Dermis microvascular lymphatic vessel endothelial cell (primary cell): ENCODE measurements around the gene SLC39A11. TPM values are rescaled to one million over a fixed set of nuclear protein-coding genes. Genes with fewer than 3 reads are reported as not detected.
A peak's percentile ranks its signal among the peaks of the same experiment; 100 is the strongest.
"Not testable (repeated sequence)": the region's sequence is repeated elsewhere in the genome, so short reads cannot be mapped to it uniquely, and the experiment has no call there.

Experiments used
- DNase-seq, 2 donors: peaks; one replicate each; pipeline versions ENCODE4 v3.0.0 to v3.0.0-alpha.2; 2010; ENCODE audit warnings: low read depth in 2 of 2
- total RNA-seq: library from RNA; depleted of rRNA; stranded (reverse); fragments of >200 nt; gene quantifications from 2 replicates; pipeline ENCODE4 v1.2.1, GENCODE V29; 2014

SLC39A11 gene
- total RNA-seq, 1 donor from 2014 or later: 7.2 TPM

- no peak for DNase-seq
Measured at GRCh38 chr17:72720494-72720825, 372.0 kb downstream of the SLC39A11 start.

DNA sequence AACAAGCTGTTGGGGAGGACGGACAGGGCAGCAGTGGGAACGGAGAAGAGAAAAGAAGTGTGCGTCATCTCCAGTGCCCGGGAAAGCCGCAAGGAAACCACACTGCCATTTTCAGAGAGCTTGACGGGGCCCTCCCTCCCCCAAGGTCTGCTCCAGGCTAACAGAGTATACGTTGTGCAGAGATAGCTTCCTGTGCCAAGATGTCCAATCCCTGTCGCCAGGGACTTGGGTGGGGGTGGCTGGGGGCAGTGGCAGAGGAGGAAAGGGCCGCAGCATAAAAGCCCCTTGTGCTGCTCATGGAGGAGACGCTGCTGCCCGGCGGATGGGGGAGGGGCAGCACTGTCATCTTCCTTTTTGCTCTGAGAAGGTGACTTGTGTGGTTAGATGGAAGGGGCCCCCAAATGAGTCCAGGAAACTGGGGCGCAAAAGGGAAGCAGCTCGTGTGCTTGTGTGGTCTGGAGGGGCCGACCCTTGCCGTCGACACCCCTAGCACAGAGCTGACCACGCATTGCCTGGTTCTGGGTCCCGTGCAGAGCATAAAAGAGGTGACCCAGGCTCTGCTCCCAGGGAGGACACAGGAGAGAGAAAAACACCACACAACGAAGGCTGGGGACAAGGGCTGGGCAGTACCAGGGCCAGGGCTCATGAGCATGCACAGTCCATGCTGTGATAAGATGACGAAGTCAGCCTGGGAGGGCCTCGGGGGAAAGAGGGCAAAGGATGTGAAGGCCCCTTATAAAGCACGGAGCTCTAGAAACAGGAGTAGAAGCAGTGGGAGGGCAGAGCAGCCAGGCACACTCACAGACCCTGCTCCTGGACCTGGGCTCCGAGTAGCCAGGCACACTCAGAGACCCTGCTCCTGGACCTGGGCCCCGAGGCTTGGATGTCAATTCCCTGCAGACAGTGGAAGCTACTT is 372.7 kb downstream of the SLC39A11 start:
- DNase-seq: no peak

DNA sequence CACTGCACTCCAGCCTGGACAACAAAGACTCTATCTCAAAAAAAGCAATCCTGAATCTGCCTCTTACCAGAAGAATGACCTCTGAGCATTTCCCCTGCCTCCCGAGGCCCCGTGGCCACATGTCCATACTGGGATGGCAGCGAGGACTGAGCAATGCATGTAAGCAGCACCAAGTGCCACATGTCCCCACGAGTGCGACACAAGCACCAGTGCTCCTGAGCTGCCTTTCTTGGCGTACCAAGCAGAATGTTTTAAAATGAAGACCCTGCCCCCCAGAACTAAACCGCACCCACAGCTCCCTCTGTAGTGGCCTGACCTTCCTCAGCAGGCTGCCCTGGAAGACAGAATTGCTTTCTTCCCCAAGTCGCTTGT is 373.3 kb downstream of the SLC39A11 start:
- DNase-seq: no peak

- DNase-seq: no peak
Measured at GRCh38 chr17:72717676-72718075, 374.8 kb downstream of the SLC39A11 start.

GRCh38 chr17:72717276-72717675 is 375.2 kb downstream of the SLC39A11 start:
- DNase-seq: no peak

GRCh38 chr17:72715906-72716572 is 376.4 kb downstream of the SLC39A11 start:
- DNase-seq: peak in 1 of 2 donors; percentile 72

GRCh38 chr17:72714357-72714966 is 378.0 kb downstream of the SLC39A11 start:
- no peak for DNase-seq

DNA sequence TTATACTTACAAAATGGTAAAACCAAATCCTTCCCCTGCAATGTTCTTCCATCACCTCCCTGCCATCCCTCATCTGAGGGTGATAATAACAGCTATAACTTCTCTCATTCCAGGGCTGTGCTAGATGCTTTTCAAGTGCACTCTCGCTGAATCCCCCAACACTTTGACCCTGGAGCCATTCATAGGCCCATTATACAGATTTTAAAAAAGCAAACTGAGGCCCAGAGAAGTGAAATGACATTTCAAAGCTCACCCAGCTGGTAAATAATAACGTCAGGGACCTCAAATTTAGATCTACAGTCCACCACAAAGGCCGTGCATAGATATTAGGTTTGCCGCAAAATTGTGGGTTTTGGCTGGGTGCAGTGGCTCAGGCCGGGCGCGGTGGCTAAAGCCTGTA is 378.8 kb downstream of the SLC39A11 start:
- DNase-seq: no peak

DNA sequence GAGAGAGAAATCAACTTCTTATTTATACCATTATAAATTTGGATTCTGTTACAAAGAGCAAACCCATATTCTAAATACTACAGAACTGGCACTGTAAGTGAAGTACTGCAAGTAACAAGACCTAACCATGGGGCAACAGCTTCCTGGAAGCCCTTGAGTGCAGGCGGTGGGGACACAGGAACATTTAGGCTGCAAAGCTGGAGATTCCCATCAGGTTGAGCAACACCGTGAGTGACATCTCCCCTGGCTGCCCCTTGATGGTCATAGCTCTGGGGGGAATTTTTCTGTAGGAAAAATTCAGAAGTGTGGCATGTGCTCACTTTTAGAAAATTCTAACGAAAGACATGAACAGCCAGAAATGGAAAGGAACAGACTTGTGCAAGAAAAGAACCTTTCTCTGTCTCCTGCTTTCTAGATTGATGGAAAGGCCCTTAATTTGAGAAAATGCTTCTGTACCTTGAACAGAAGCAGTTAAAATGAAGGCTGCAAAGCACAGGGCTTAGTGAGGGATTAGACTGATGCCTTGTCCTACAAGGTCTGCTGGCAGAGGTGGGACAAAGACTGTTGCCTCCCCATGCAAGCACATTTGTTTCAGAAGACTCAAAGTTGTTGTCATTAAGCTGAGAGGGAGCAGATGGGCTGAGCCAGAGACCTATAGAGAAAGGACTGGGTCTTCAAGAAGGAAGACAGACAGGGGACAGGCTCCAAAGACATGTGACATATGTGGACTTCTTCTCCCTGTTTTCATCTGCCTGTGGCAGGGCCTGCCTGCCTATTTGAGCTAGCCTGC is 380.8 kb downstream of the SLC39A11 start:
- no peak for DNase-seq

- no peak for DNase-seq
Measured at GRCh38 chr17:72710834-72711233, 381.7 kb downstream of the SLC39A11 start.

DNA sequence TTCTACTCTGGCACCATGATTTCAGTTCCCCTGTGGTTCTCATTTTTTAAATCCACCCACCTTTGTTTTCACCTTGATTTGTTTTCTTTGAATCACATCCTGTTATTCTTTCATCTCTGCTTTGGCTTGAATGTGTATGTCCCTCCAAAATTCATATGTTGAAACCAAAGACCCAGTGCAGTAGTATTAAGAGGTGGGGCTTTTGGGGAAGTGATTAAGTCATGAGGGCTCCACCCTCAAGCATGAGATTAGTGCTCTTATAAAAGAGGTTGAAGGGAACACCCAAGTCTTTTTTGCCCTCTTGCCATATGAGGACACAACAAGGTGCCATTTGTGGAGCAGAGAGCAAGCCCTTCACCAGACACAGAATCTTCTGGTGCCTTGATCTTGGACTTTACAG is 382.3 kb downstream of the SLC39A11 start:
- DNase-seq: peak in 1 of 2 donors; percentile 11

DNA sequence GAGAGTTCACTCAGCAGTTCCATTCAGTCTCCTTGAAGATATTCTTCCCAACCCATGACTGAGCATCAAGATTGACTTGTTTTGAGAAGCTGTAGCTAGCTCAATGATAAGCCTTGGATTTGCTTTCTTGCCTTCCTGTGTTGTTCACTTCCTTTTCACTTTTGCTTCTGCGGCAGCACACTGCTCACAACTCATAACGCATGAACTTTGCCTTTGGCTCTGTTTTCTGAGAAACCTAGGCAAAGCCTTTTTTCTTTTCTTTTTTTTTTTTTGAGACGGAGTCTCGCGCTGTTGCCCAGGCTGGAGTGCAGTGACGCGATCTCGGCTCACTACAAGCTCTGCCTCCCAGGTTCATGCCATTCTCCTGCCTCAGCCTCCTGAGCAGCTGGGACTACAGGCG is 383.8 kb downstream of the SLC39A11 start:
- not testable (repeated sequence) for DNase-seq

GRCh38 chr17:72707881-72708280 is 384.6 kb downstream of the SLC39A11 start:
- no peak for DNase-seq

DNA sequence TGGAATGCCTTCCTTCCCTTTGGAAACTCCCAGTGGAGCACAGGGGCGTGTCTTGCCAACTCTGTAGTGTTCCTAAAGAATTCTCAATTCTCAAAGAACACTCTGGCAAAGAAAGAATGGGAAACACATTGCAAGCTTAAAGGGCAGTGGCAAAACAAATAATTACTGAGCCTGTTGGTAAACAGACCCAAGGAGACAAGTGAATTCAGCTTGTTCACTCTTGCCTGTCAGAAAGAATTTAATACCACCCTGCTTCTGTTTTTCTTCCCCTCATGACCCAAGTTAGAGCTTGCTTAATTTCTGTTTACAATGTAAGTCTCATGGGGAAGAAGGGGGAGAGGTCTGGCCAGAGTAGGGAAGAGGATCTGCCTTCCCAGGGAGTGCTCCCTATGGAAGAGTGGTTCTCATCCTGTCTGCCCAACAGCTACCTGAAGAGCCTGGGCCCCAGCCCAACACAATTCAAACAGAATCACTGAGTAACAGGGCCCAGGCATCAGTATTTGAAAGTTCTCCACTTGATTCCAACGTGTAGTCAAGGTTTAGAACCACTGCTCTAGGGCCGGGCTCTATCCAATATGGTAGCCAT is 386.0 kb downstream of the SLC39A11 start:
- DNase-seq: no peak

DNA sequence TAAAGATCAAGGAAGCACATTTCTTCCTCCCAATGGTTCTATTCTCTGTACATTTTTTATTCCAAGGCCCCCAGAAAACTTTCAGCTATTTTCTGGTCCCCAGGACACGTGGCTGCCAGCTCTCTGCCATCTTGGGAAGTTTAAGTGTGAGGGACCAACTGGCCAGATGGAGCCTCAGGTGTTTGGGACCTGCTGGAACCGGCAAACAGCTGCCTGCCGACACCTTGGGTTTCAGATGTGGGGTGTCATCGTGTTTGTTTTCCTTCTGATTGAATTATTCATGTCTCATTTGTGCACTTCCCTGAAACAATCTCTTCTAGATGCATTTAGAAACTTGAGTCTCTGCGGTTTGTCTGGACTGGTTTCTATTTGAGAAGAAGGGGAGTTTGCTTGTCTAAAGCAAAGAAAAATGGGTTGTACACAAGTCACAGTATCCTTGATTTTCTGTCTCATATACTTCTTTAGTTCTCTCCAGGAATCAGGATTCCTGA is 386.5 kb downstream of the SLC39A11 start:
- DNase-seq: no peak

DNA sequence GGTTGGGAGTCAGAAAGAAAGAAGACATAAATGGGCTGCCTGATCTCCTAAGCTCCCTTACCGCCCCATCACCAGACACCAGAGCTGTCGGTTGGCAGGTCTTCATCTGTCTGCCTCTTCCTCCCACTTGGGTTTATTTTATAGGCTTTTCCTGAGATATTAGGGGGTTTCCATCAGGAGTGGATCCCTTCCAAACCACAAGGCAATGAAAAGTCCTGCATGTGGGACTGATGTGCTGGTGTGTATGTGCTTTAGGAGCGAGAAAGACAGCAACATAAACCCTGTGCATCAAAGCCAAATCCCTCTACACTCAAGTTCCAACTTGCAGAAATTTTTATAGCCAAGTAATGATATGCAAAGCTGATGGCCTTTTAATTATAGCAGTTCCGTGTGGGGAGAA is 389.5 kb downstream of the SLC39A11 start:
- no peak for DNase-seq

DNA sequence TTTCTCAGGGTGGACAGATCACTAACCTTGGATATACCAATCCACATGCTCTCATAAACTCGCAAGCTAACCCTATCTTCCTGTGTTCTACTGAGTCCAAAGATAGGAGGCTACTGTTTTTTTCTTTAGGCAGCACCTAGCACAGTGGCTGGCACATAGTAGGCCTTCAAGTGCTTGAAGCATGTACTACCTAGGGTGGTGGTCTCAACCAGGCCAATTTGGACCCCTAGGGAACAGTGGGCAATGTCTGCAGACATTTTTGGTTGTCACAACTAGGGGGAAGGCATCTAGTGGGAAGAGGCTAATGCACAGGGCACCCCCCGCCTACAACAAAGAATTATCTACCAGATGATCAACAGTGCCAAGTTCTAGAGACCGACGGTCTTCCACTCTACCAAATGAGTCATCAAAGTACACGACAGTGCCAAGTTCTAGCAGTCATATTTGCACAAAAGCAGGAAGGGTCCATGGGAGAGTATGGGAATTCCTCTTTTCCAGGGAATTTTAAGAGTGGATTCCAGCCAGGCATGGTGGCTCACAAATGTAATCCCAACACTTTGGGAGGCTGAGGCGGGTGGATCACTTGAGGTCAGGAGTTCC is 390.3 kb downstream of the SLC39A11 start:
- DNase-seq: peak; percentile 14 to 79

- no peak for DNase-seq
Measured at GRCh38 chr17:72700226-72700625, 392.3 kb downstream of the SLC39A11 start.

DNA sequence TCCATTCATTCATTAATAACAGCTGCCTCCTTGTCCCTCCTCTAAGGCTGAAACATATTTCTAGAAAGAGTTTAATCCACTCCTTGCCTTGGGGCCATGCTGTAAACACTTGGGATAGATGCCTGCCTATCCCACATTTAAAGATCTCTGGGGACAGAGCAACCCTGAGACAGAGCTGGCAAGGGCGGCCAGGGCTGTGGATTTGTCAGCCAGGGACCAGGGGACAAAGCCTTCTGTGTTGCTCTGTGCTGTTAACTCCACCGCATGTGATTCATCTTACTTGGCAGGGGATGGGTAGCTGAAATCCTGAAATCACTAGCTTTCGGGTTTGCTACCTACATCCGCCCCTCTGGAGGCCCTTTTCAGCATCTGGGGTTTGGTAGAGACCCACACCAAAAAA is 392.9 kb downstream of the SLC39A11 start:
- no peak for DNase-seq

GRCh38 chr17:72697602-72698146 is 394.8 kb downstream of the SLC39A11 start:
- no peak for DNase-seq
